MCF 10A (cell line): Measurements from ENCODE around the gene PPP1R13L. TPM values are rescaled to one million over a fixed set of nuclear protein-coding genes. Genes with fewer than 3 reads are reported as not detected.
A peak's percentile ranks its signal among the peaks of the same experiment; 100 is the strongest.

Experiments
- BruUV-seq: library from RNA; stranded (reverse); fragments of 400-500 nt; replicated peaks from 2 replicates; lab custom pipeline; 2021; lab: Mats Ljungman, UMichigan
- CTCF ChIA-PET: fragments of 300-600 bp; sonication (Branson Sonifier 250); formaldehyde crosslinking; extraction: SDS; loops from one replicate; lab custom pipeline; 2021; ENCODE audit warnings: antibody characterized with exemption, inconsistent platforms; lab: Yijun Ruan, JAX
- POLR2A ChIA-PET: fragments of 300-600, 350-650 bp; sonication (Branson Sonifier 250); formaldehyde crosslinking; extraction: SDS; loops from one replicate; lab custom pipeline; 2020; ENCODE audit warnings: antibody characterized with exemption, inconsistent platforms; lab: Yijun Ruan, JAX
- DNase-seq: peaks from one replicate; pipeline ENCODE4 v3.0.0-alpha.2; 2018; ENCODE audit not compliant: unreplicated experiment
- H3K27ac Mint-ChIP-seq: one replicate; pipeline ENCODE4 v1.8.0; 2022; ENCODE audit warnings: mild to moderate bottlenecking, low read depth, mixed read lengths; ENCODE audit not compliant: unreplicated experiment
- H3K27me3 Mint-ChIP-seq: one replicate; pipeline ENCODE4 v1.8.0; 2022; ENCODE audit warnings: mixed read lengths; ENCODE audit not compliant: insufficient read depth, unreplicated experiment
- H3K36me3 Mint-ChIP-seq: one replicate; pipeline ENCODE4 v1.8.0; 2022; ENCODE audit warnings: mild to moderate bottlenecking, moderate library complexity, mixed read lengths; ENCODE audit not compliant: insufficient read depth, unreplicated experiment
- H3K4me1 Mint-ChIP-seq: one replicate; pipeline ENCODE4 v1.8.0; 2022; ENCODE audit warnings: mixed read lengths; ENCODE audit not compliant: insufficient read depth, unreplicated experiment
- H3K4me3 Mint-ChIP-seq: one replicate; pipeline ENCODE4 v1.8.0; 2022; ENCODE audit warnings: mild to moderate bottlenecking, moderate library complexity, mixed read lengths; ENCODE audit not compliant: unreplicated experiment
- H3K9me3 Mint-ChIP-seq: one replicate; pipeline ENCODE4 v1.8.0; 2022; ENCODE audit warnings: mixed read lengths; ENCODE audit not compliant: unreplicated experiment
- CTCF ChIP-seq: fragments of 200-600 bp; IDR thresholded peaks from one replicate; pipeline ENCODE4 v1.8.0; 2022; ENCODE audit warnings: antibody characterized with exemption, mild to moderate bottlenecking; ENCODE audit not compliant: unreplicated experiment
- intact Hi-C: fragments of 100-400 bp; cut with micrococcal nuclease; formaldehyde crosslinking; loops from 2 replicates; pipeline ENCODE4 v1.14.1; 2022
- total RNA-seq: library from RNA; stranded (reverse); gene quantifications from 2 replicates; pipeline ENCODE4 v1.2.3, GENCODE V29; 2022

PPP1R13L gene
- total RNA-seq, 1 experiment from 2014 or later = 161 TPM

- Mint-ChIP-seq H3K4me1 (peaks cover 10% of the 10 kb centered on the region), H3K27me3 (no peaks in the 10 kb centered on the region), H3K36me3 (no peaks in the 10 kb centered on the region), H3K4me3 (peak overlapping the region; percentile 68), H3K27ac (no peak overlapping the region), H3K9me3 (no peaks in the 10 kb centered on the region)
- ChIA-PET POLR2A (interaction anchor here (0.7 to 2.6 kb wide), 2 partner anchors 50 kb away, joined by 3 to 11 read pairs; no protein-coding TSS in a partner anchor), CTCF (interaction anchor here (0.6 to 21.1 kb wide), 7 partner anchors 10 to 252 kb away, joined by 3 to 386 read pairs (median 4); no protein-coding TSS in a partner anchor)
- BruUV-seq = no TSS peak
- no peak for DNase-seq
- intact Hi-C loops = no loop called here
- TF ChIP-seq CTCF = peak; percentile 39
Observed at GRCh38 chr19:45428384-45429231, 23.7 kb upstream of the PPP1R13L start.

- POLR2A ChIA-PET = interaction anchor here (0.6 to 3.4 kb wide), 23 partner anchors 9 to 1042 kb away, joined by 3 to 82 read pairs (median 6); partner anchors contain the start of genes FOSB, PPP1R13L and SIX5
- intact Hi-C loops = no loop called here
- Mint-ChIP-seq H3K9me3 (no peaks in the 10 kb centered on the region), H3K36me3 (peaks cover 20% of the 10 kb centered on the region), H3K4me1 (peaks cover 34% of the 10 kb centered on the region), H3K4me3 (peak overlapping the region; percentile 97), H3K27me3 (no peaks in the 10 kb centered on the region), H3K27ac (peak overlapping the region; percentile 100)
- TSS peak; percentile 84 for BruUV-seq
- CTCF ChIA-PET = interaction anchor here (0.6 to 21.1 kb wide), 5 partner anchors 10 to 1826 kb away, joined by 3 to 386 read pairs (median 3); no protein-coding TSS in a partner anchor
- peak; percentile 98 for DNase-seq
- no peak for TF ChIP-seq CTCF
Observed at GRCh38 chr19:45424191-45425058, 19.6 kb upstream of the PPP1R13L start.

GRCh38 chr19:45423589-45424190 lies 18.8 kb upstream of the PPP1R13L start, which contains the start of gene ERCC1:
ERCC1 (minus strand) TSS chr19:45423917; CDS start chr19:45423374, 543 bp downstream.
- no peaks in the 10 kb centered on the region for H3K9me3 Mint-ChIP-seq
- POLR2A ChIA-PET = interaction anchor here (0.6 to 3.4 kb wide), 25 partner anchors 8 to 1043 kb away, joined by 3 to 82 read pairs (median 6); partner anchors contain the start of genes FOSB, PPP1R13L and SIX5
- H3K36me3 Mint-ChIP-seq = peaks cover 27% of the 10 kb centered on the region
- H3K27me3 Mint-ChIP-seq = no peaks in the 10 kb centered on the region
- TF ChIP-seq CTCF = no peak
- peak within 1 kb of the TSS; percentile 100 for H3K27ac Mint-ChIP-seq
- BruUV-seq = no TSS peak
- H3K4me3 Mint-ChIP-seq = peak within 1 kb of the TSS; percentile 97
- intact Hi-C loops = loop anchor here (1.0 kb wide), 1 partner anchor 18 kb away; the partner anchor contains the start of gene PPP1R13L
- CTCF ChIA-PET = interaction anchor here (0.8 to 21.1 kb wide), 2 partner anchors 22 to 57 kb away, joined by 3 to 386 read pairs; no protein-coding TSS in a partner anchor
- peak; percentile 100 for DNase-seq
- H3K4me1 Mint-ChIP-seq = peaks cover 34% of the 10 kb centered on the region
